HL-60 (cell line): Measurements from ENCODE around the gene YDJC.

ENCODE experiments used
- DNase-seq, 2 experiments: peaks; one replicate each; pipeline ENCODE4 v3.0.0-alpha.2; 2010 to 2020; ENCODE audit warnings: low read depth in 1 of 2, low spot score in 1 of 2
- H3K27ac ChIP-seq: fragments of 250-450 bp; sonication (Bioruptor Pico); replicated peaks from 2 replicates; pipeline ENCODE4 v1.5.1; 2020; ENCODE audit warnings: mild to moderate bottlenecking, moderate library complexity
- H3K27me3 ChIP-seq: fragments of 250-450 bp; sonication (Bioruptor Pico); 2 replicates; pipeline ENCODE4 v1.5.1; 2021; ENCODE audit warnings: mild to moderate bottlenecking, moderate library complexity; ENCODE audit not compliant: insufficient read depth, poor library complexity, severe bottlenecking
- H3K4me3 ChIP-seq: replicated peaks from 2 replicates; pipeline ENCODE4 v1.5.1; 2011; ENCODE audit warnings: mild to moderate bottlenecking, control low read depth, low read length; ENCODE audit not compliant: insufficient read depth
- CTCF ChIP-seq: IDR thresholded peaks from one replicate; pipeline ENCODE4 v1.5.1; 2011; ENCODE audit warnings: low read length, control low read depth, inconsistent platforms; ENCODE audit not compliant: insufficient read depth
- GABPA ChIP-seq: IDR thresholded peaks from 2 replicates; pipeline ENCODE4 v1.6.1; 2012; ENCODE audit warnings: low read depth
- POLR2AphosphoS5 ChIP-seq: IDR thresholded peaks from 2 replicates; pipeline ENCODE4 v1.6.1; 2012; ENCODE audit warnings: low read depth
- REST ChIP-seq: IDR thresholded peaks from 2 replicates; pipeline ENCODE4 v1.6.1; 2012; ENCODE audit warnings: low read depth; ENCODE audit not compliant: insufficient replicate concordance
- SPI1 ChIP-seq: IDR thresholded peaks from 2 replicates; pipeline ENCODE4 v1.6.1; 2012; ENCODE audit warnings: low read depth, mild to moderate bottlenecking, borderline replicate concordance

Gene YDJC

GRCh38 chr22:21666786-21667185 lies 37.0 kb upstream of the YDJC start:
- peak overlapping the region; percentile 90; the same call in 1 of the 2 replicates for H3K27ac ChIP-seq
- DNase-seq, result no peak
- TF ChIP-seq POLR2AphosphoS5, result no peak
- TF ChIP-seq CTCF, result no peak
- no peak for TF ChIP-seq GABPA
- no peaks in the 10 kb centered on the region for H3K27me3 ChIP-seq
- H3K4me3 ChIP-seq, result peak overlapping the region; percentile 90

GRCh38 chr22:21665047-21665851 lies 35.4 kb upstream of the YDJC start:
- TF ChIP-seq GABPA (no peak), SPI1 (no peak), REST (no peak), POLR2AphosphoS5 (no peak), CTCF (no peak)
- H3K27me3 ChIP-seq, result no peaks in the 10 kb centered on the region
- peak overlapping the region; percentile 90 for H3K4me3 ChIP-seq
- DNase-seq, result no peak
- peak overlapping the region; percentile 90 for H3K27ac ChIP-seq

GRCh38 chr22:21663738-21664137 lies 33.9 kb upstream of the YDJC start:
- TF ChIP-seq SPI1 (no peak), GABPA (no peak), REST (no peak), POLR2AphosphoS5 (no peak), CTCF (no peak)
- no peak overlapping the region for H3K27ac ChIP-seq
- no peak overlapping the region for H3K4me3 ChIP-seq
- H3K27me3 ChIP-seq, result no peaks in the 10 kb centered on the region
- no peak for DNase-seq
